Gastroesophageal sphincter (tissue), 3 donors: ENCODE data around the gene U2AF1L4.

Experiments
- CTCF ChIP-seq, 4 experiments: fragments of 200-600 bp in 2 of 4; fragments of 450-650 bp in 2 of 4; sonication (generic) in 1 of 4; IDR thresholded peaks; one replicate each; pipeline ENCODE4 v1.5.1; 2017 to 2019; ENCODE audit warnings: antibody characterized with exemption in 4 of 4, mild to moderate bottlenecking in 2 of 4, moderate library complexity in 2 of 4
- POLR2AphosphoS5 ChIP-seq: sonication (generic); formaldehyde crosslinking; IDR thresholded peaks from one replicate; pipeline ENCODE4 v1.6.1; 2017; ENCODE audit warnings: antibody characterized with exemption

GRCh38 chr19:35723671-35724070 lies 21.5 kb downstream of the U2AF1L4 start:
- TF ChIP-seq POLR2AphosphoS5 = no peak
- TF ChIP-seq CTCF (IDR thresholded peaks at IDR 0.05) = no peak
